Epidermal melanocyte (primary cell): ENCODE data around the gene SMARCB1.
A peak's percentile ranks its signal among the peaks of the same experiment; 100 is the strongest.

ENCODE experiments used
- DNase-seq: peaks from one replicate; pipeline ENCODE4 v3.0.0; 2011; ENCODE audit warnings: low spot score; ENCODE audit not compliant: insufficient read length

Gene SMARCB1

GRCh38 chr22:23762842-23763578, 23.8 kb upstream of the SMARCB1 start, which contains the start of gene C22orf15:
Gene C22orf15, plus strand, starts transcription at chr22:23762990. Its CDS starts 317 bp downstream, at chr22:23763307.
- no peak for DNase-seq

- no peak for DNase-seq
Observed at GRCh38 chr22:23763579-23763945, 23.2 kb upstream of the SMARCB1 start.

GRCh38 chr22:23763954-23764353, 22.8 kb upstream of the SMARCB1 start:
- no peak for DNase-seq

- no peak for DNase-seq
Observed at GRCh38 chr22:23764899-23765881, 21.6 kb upstream of the SMARCB1 start.

GRCh38 chr22:23767303-23767672, 19.5 kb upstream of the SMARCB1 start:
- DNase-seq = no peak

- peak; percentile 94 for DNase-seq
Observed at GRCh38 chr22:23767673-23768548, 18.9 kb upstream of the SMARCB1 start, which contains the start of gene CHCHD10. Gene CHCHD10, minus strand, starts transcription at chr22:23767972. Its CDS starts 98 bp downstream, at chr22:23767874.

GRCh38 chr22:23769321-23769965, 17.3 kb upstream of the SMARCB1 start:
- no peak for DNase-seq

GRCh38 chr22:23772315-23772648, 14.5 kb upstream of the SMARCB1 start:
- DNase-seq = no peak

- no peak for DNase-seq
Observed at GRCh38 chr22:23772649-23773473, 13.9 kb upstream of the SMARCB1 start, which contains the start of gene MMP11. Gene MMP11, plus strand, starts transcription at chr22:23772849. Its CDS starts 22 bp downstream, at chr22:23772871.

GRCh38 chr22:23773483-23774113, 13.2 kb upstream of the SMARCB1 start:
- DNase-seq = no peak

GRCh38 chr22:23774114-23774921, 12.4 kb upstream of the SMARCB1 start:
- no peak for DNase-seq

GRCh38 chr22:23774922-23775436, 11.8 kb upstream of the SMARCB1 start:
- no peak for DNase-seq

GRCh38 chr22:23775779-23776375, 10.9 kb upstream of the SMARCB1 start:
- no peak for DNase-seq

- DNase-seq = no peak
Observed at GRCh38 chr22:23777776-23778576, 8.8 kb upstream of the SMARCB1 start.

GRCh38 chr22:23778577-23778900, 8.2 kb upstream of the SMARCB1 start:
- no peak for DNase-seq

- DNase-seq = no peak
Observed at GRCh38 chr22:23779083-23779482, 7.7 kb upstream of the SMARCB1 start.

GRCh38 chr22:23779731-23780130, 7.0 kb upstream of the SMARCB1 start:
- no peak for DNase-seq
